GM23338 (cell line): ENCODE data around the gene RASA3. TPM values are rescaled to one million over a fixed set of nuclear protein-coding genes. Genes with fewer than 3 reads are reported as not detected.

Experiments
- ATAC-seq: fragments of 200-7000 bp; cut with Tn5 transposase; 3 replicates; pipeline ENCODE4 v1.9.1; 2020
- DNase-seq: peaks from one replicate; pipeline ENCODE4 v3.0.0-alpha.2; 2015; ENCODE audit warnings: low spot score
- H2AFZ ChIP-seq: fragments of 200-600 bp; sonication (generic); 2 replicates; pipeline ENCODE4 v1.8.0; 2016; ENCODE audit warnings: antibody characterized with exemption, mild to moderate bottlenecking, moderate library complexity
- H3F3A ChIP-seq: fragments of 200-600 bp; sonication (generic); replicated peaks from 2 replicates; pipeline ENCODE4 v1.8.0; 2017; ENCODE audit warnings: antibody characterized with exemption, mixed run types, low read depth
- H3K27ac ChIP-seq: fragments of 200-600 bp; sonication (generic); 2 replicates; pipeline ENCODE4 v1.6.1; 2016; ENCODE audit warnings: low read depth
- H3K27me3 ChIP-seq: fragments of 200-600 bp; sonication (generic); 2 replicates; pipeline ENCODE4 v1.8.0; 2016; ENCODE audit warnings: mild to moderate bottlenecking, mixed run types, moderate library complexity; ENCODE audit not compliant: insufficient read depth
- H3K36me3 ChIP-seq: fragments of 200-600 bp; sonication (generic); 2 replicates; pipeline ENCODE4 v1.8.0; 2016; ENCODE audit warnings: mild to moderate bottlenecking; ENCODE audit not compliant: insufficient read depth
- H3K4me1 ChIP-seq: fragments of 200-600 bp; sonication (generic); 2 replicates; pipeline ENCODE4 v1.8.0; 2016; ENCODE audit warnings: mild to moderate bottlenecking, moderate library complexity; ENCODE audit not compliant: insufficient read depth
- H3K4me2 ChIP-seq: fragments of 200-600 bp; sonication (generic); 2 replicates; pipeline ENCODE4 v1.7.1; 2017; ENCODE audit warnings: mixed run types
- H3K4me3 ChIP-seq: fragments of 200-600 bp; sonication (generic); 2 replicates; pipeline ENCODE4 v1.6.1; 2016; ENCODE audit warnings: mixed run types
- H3K79me2 ChIP-seq: fragments of 200-600 bp; sonication (generic); replicated peaks from 2 replicates; pipeline ENCODE4 v1.8.0; 2017; ENCODE audit warnings: mild to moderate bottlenecking; ENCODE audit not compliant: insufficient read depth
- H3K9me2 ChIP-seq: fragments of 200-600 bp; sonication (generic); 2 replicates; pipeline ENCODE4 v1.8.0; 2017; ENCODE audit not compliant: insufficient read depth
- H4K20me1 ChIP-seq: fragments of 200-600 bp; sonication (generic); replicated peaks from 2 replicates; pipeline ENCODE4 v1.8.0; 2017; ENCODE audit warnings: mild to moderate bottlenecking; ENCODE audit not compliant: insufficient read depth
- H3K27ac Mint-ChIP-seq: 2 replicates; pipeline ENCODE4 v1.8.0; 2020; ENCODE audit warnings: inconsistent platforms, mild to moderate bottlenecking, moderate library complexity, mixed read lengths
- H3K27me3 Mint-ChIP-seq: 3 replicates; pipeline ENCODE4 v1.8.0; 2022; ENCODE audit warnings: low read depth, mild to moderate bottlenecking, moderate library complexity, mixed read lengths, inconsistent platforms; ENCODE audit not compliant: insufficient read depth, poor library complexity
- H3K36me3 Mint-ChIP-seq: 3 replicates; pipeline ENCODE4 v1.8.0; 2021; ENCODE audit warnings: low read depth, mild to moderate bottlenecking, inconsistent platforms, moderate library complexity, mixed read lengths
- H3K4me1 Mint-ChIP-seq: 3 replicates; pipeline ENCODE4 v1.8.0; 2020; ENCODE audit warnings: mild to moderate bottlenecking, inconsistent platforms, mixed read lengths
- H3K4me3 Mint-ChIP-seq: 3 replicates; pipeline ENCODE4 v1.8.0; 2021; ENCODE audit warnings: moderate library complexity, mild to moderate bottlenecking, inconsistent platforms, mixed read lengths
- H3K9me3 Mint-ChIP-seq: 3 replicates; pipeline ENCODE4 v1.8.0; 2020; ENCODE audit warnings: moderate library complexity, mild to moderate bottlenecking, inconsistent platforms, mixed read lengths
- EZH2phosphoT487 ChIP-seq: fragments of 200-600 bp; sonication (generic); IDR thresholded peaks from one replicate; pipeline ENCODE4 v1.8.1; 2018; ENCODE audit warnings: antibody characterized with exemption; ENCODE audit not compliant: unreplicated experiment
- JUNB ChIP-seq: IDR thresholded peaks from one replicate; pipeline ENCODE4 v1.6.1; 2016; ENCODE audit warnings: antibody characterized with exemption; ENCODE audit not compliant: unreplicated experiment
- NANOG ChIP-seq: IDR thresholded peaks from 2 replicates; pipeline ENCODE4 v1.6.1; 2016; ENCODE audit warnings: antibody characterized with exemption, borderline replicate concordance
- POLR2AphosphoS5 ChIP-seq: IDR thresholded peaks from 2 replicates; pipeline ENCODE4 v1.6.1; 2016; ENCODE audit warnings: antibody characterized with exemption, low read depth
- REST ChIP-seq: IDR thresholded peaks from one replicate; pipeline ENCODE4 v1.6.1; 2018; ENCODE audit warnings: antibody characterized with exemption; ENCODE audit not compliant: unreplicated experiment
- ZNF462 ChIP-seq: fragments of 250-450 bp; sonication (Bioruptor Pico); IDR thresholded peaks from 2 replicates; pipeline ENCODE4 v1.5.0; 2020; ENCODE audit warnings: mild to moderate bottlenecking, moderate library complexity
- polyA plus RNA-seq: library from polyadenylated mRNA; unstranded; fragments of >200 nt; fragmentation: Nextera tagmentation; extraction: Ambion mirVana; gene quantifications from 2 replicates; pipeline ENCODE4 v1.2.1, GENCODE V29; 2016
- total RNA-seq: library from RNA; depleted of rRNA; stranded (reverse); fragments of >200 nt; shearing (Covaris generic); gene quantifications from 2 replicates; pipeline ENCODE4 v1.2.3, GENCODE V29; 2014

The RASA3 gene
- total and polyA plus RNA-seq, 2 experiments from 2014 or later = 11.2 to 20.7 TPM

- TF ChIP-seq ZNF462 (CRISPR knock-in tag) (no peak), JUNB (no peak), NANOG (no peak)
These were observed 23.8 kb upstream of the RASA3 start (continued) for GRCh38 chr13:114155926-114156883.

GRCh38 chr13:114155320-114155719 is 22.9 kb upstream of the RASA3 start:
- H3K27me3 ChIP-seq = no peaks in the 10 kb centered on the region
- no peaks in the 10 kb centered on the region; the same call in 1 of the 2 replicates for H3F3A ChIP-seq
- no peak for DNase-seq
- no peaks in the 10 kb centered on the region for H3K4me1 ChIP-seq
- H3K4me2 ChIP-seq = no peak overlapping the region
- no peak overlapping the region for H3K27ac ChIP-seq
- no peaks in the 10 kb centered on the region for H4K20me1 ChIP-seq
- Mint-ChIP-seq H3K27me3 (peaks cover 5% of the 10 kb centered on the region), H3K27ac (no peak overlapping the region), H3K36me3 (no peaks in the 10 kb centered on the region; the same call in 2 of the 3 replicates), H3K4me3 (no peak overlapping the region), H3K9me3 (peaks cover 5% of the 10 kb centered on the region; the same call in 1 of the 3 replicates), H3K4me1 (peaks cover 6% of the 10 kb centered on the region; the same call in 2 of the 3 replicates)
- H3K4me3 ChIP-seq = no peak overlapping the region
- H2AFZ ChIP-seq = no peak overlapping the region
- no peaks in the 10 kb centered on the region for H3K79me2 ChIP-seq
- no peaks in the 10 kb centered on the region for H3K36me3 ChIP-seq
- H3K9me2 ChIP-seq = peaks cover 7% of the 10 kb centered on the region; the same call in 1 of the 2 replicates
- ATAC-seq = no peak
- TF ChIP-seq REST = no peak
- no peak for TF ChIP-seq POLR2AphosphoS5
- no peak for TF ChIP-seq EZH2phosphoT487
